Ramos (cell line): ENCODE results near the gene SYNE1.
"Not testable (repeated sequence)": the region's sequence is repeated elsewhere in the genome, so short reads cannot be mapped to it uniquely, and the experiment has no call there.

Experiments
- in situ Hi-C: fragments of 300-500 bp; cut with MboI; formaldehyde crosslinking; loops from one replicate; pipeline ENCODE4 v1.14.3; 2022; ENCODE audit warnings: low sequenced_read_pairs; ENCODE audit not compliant: unreplicated experiment

SYNE1 gene, protein sequence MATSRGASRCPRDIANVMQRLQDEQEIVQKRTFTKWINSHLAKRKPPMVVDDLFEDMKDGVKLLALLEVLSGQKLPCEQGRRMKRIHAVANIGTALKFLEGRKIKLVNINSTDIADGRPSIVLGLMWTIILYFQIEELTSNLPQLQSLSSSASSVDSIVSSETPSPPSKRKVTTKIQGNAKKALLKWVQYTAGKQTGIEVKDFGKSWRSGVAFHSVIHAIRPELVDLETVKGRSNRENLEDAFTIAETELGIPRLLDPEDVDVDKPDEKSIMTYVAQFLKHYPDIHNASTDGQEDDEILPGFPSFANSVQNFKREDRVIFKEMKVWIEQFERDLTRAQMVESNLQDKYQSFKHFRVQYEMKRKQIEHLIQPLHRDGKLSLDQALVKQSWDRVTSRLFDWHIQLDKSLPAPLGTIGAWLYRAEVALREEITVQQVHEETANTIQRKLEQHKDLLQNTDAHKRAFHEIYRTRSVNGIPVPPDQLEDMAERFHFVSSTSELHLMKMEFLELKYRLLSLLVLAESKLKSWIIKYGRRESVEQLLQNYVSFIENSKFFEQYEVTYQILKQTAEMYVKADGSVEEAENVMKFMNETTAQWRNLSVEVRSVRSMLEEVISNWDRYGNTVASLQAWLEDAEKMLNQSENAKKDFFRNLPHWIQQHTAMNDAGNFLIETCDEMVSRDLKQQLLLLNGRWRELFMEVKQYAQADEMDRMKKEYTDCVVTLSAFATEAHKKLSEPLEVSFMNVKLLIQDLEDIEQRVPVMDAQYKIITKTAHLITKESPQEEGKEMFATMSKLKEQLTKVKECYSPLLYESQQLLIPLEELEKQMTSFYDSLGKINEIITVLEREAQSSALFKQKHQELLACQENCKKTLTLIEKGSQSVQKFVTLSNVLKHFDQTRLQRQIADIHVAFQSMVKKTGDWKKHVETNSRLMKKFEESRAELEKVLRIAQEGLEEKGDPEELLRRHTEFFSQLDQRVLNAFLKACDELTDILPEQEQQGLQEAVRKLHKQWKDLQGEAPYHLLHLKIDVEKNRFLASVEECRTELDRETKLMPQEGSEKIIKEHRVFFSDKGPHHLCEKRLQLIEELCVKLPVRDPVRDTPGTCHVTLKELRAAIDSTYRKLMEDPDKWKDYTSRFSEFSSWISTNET (N-terminal part only)

DNA sequence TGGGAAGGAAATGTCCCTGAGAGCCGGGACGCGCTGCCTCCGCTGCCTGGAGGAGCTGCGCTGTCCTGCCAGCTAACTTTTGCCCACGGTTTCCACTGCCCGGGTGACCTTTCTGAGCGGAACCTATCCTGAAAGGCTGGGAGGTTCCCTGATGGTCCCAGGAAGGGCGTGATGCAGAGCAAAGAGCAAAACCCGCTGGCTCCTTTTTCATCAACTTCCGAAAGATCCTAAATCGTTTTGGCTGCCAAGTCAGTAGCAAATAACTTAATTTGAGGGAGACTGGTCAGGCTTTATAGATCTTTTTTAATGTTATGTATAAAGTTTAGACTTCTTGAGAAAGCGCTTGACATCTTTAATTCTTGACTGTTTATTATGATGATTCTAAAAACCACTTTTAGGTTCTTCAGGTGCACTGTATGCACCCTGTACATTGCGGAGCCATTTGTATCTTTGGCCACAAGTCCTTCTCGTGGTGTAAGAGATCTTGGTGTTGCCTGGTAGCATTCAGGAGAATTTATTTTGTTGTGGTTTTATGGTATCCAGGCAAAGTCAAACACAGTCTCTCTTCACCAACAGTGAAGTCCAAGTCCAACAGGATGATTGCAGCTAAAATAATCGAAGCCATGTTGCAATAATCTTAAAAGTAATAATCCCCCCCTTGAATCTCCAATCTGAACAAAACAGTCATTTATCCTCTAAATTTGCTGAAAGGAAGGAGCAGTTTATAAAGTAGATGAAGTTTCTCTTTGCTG is at the start of gene SYNE1:
Gene SYNE1 (minus strand): TSS at position 67 of the 752 bp plus-strand sequence. CDS start 9,031 bp downstream, outside the sequence.
- in situ Hi-C loops: no loop called here

DNA sequence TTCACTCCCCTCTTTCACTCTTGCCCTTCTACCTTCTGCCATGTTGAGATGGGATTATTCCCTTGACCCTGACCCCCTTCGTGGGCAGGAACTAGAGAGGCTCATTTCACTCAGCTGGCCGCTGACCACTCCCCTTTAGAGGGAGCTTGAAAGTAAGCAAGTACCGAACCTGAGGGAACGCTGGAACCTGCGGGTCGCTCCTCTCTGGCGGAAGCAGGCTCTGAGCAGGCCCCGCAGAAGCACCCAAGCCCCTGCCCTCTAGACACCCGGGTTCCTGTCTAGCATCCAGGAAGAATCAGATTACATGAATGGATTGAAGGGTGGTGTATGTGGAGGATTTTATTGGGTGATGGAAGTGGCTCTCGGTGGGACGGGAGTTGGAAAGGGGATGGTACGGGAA is 48.7 kb upstream of the SYNE1 start:
- in situ Hi-C loops: loop anchor here (10.0 kb wide), 1 partner anchor 299 kb away; the partner anchor contains the start of gene FBXO5

DNA sequence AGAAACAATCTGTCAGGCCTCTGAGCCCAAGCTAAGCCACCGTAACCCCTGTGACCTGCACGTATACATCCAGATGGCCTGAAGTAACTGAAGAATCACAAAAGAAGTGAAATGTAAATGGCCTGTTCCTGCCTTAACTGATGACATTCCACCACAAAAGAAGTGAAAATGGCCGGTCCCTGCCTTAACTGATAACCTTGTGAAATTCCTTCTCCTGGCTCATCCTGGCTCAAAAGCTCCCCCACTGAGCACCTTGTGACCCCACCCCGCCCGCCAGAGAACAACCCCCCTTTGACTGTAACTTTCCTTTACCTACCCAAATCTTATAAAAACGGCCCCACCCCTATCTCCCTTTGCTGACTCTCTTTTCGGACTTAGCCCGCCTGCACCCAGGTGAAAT is 45.8 kb upstream of the SYNE1 start:
- in situ Hi-C loops: loop anchor here (10.0 kb wide), 1 partner anchor 302 kb away; the partner anchor contains the start of gene FBXO5

DNA sequence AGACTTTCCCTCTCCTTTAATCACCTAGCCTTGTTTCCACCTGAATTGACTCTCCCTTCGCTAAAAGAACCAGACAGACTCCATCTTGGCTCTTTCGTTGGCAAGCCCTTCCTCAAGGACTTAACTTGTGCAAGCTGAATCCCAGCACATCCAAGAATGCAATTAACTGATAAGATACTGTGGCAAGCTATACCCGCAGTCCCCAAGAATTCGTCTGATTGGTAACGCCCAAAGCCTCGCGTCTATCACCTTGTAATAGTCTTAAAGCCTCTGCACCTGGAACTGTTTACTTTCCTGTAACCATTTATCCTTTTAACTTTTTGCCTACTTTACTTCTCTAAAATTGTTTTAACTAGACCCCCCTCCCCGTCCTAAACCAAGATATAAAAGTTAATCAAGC is 45.0 kb upstream of the SYNE1 start:
- in situ Hi-C loops: loop anchor here (10.0 kb wide), 1 partner anchor 303 kb away; the partner anchor contains the start of gene FBXO5

DNA sequence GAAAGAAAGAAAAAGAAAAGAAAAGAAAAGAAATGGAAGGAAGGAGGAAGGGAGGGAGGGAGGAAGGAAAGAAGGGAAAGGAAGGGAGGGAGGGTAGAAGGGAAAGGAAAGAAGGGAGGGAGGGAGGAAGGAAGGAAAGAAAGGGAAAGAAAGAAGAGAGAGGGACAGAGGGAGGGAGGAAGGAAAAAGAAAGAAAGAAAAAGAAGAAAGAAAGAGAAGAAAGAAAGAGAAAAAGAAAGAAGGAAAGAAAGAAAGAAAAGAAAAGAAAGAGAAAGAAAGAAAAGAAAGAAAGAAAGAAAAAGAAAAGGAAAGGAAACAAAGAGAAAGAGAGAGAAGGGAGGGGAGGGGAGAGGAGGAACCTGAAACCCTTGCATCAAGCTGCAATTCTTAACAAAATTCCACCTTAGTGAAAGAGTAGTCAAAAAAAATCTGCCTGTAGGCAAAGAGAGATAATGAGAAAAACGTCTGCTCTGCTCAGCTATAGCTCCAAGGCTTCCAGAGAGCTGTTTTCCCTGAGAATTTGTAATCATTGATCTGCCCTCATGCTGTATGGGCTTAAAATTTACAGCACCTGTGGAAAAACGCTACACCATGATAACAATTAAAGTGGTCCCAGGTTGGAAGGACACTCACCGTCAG is 43.8 kb upstream of the SYNE1 start:
- in situ Hi-C loops: loop anchor here (10.0 kb wide), 1 partner anchor 304 kb away; the partner anchor contains the start of gene FBXO5

DNA sequence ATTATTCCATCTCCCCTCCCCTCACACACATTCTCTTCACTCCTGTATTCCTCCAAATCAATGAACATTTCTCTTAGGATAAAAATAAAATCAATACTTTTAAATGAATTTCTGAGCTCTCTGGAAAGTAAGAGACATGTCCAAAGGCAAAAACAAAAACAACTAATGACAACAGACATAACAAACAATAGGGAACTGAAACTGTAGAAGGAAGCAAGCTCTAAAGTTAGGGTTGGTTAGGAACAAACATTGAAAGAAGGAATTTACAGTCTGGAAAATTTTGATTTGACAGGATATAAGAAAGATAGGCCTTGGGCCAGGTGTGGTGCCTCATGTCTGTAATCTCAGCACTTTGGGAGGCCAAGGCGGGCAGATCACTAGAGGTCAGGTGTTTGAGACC is 43.0 kb upstream of the SYNE1 start:
- in situ Hi-C loops: loop anchor here (10.0 kb wide), 1 partner anchor 305 kb away; the partner anchor contains the start of gene FBXO5

DNA sequence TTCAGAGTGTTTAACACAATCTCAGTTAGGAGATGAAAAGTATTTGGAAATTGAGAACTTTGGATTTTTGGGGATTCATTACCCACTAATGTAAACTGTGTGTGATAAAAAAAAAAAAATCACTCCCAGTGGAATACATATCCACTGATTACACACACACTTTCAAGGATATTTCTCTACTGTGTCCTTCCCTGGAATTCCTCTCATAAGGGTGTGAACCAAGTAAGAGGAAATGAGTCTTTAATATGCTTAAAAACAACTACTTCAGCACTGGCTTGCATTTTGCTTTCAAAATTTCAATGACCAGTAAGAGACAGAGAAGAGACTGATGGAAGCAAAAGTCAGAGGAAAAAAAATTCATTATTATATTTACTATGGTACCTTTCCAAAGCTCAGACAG is 36.1 kb upstream of the SYNE1 start:
- in situ Hi-C loops: loop anchor here (10.0 kb wide), 1 partner anchor 118 kb away; no protein-coding TSS in a partner anchor

DNA sequence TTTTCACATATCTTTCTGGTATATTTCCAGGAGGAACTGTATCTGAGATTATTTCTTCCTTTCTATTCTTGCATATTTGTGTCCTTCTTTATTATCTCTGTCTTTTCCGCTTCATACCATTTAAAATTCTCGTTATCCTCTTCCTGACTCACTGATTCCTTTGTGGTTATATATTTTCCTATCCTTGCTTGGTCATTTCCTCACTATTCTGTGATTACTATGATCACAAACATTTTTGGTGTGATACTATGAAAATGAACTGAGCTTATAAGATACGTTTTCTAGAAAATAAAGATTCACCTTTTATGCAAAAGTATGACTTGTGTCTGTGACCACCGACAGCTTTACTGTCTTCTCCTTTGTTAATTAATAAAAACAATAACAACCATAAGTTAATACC is 34.0 kb upstream of the SYNE1 start:
- in situ Hi-C loops: loop anchor here (10.0 kb wide), 1 partner anchor 116 kb away; no protein-coding TSS in a partner anchor

DNA sequence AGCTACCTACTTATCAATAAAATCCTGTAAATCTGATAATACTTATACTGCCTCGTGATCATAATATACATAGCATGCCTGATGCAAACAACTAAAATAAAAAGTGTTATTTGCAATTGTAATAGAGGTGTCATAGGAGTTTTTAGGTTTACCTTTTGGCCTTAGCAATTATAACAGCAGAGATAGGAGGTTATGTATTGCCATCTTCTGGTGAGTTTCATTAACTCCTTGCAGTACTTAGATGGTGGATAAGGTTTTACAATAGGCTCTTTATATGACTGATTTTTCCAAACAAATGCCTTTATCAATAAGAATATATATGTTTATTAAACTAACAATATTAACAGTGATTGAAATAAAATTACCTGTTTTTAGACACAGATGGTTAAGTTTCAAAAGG is 32.7 kb upstream of the SYNE1 start:
- in situ Hi-C loops: loop anchor here (10.0 kb wide), 1 partner anchor 115 kb away; no protein-coding TSS in a partner anchor

DNA sequence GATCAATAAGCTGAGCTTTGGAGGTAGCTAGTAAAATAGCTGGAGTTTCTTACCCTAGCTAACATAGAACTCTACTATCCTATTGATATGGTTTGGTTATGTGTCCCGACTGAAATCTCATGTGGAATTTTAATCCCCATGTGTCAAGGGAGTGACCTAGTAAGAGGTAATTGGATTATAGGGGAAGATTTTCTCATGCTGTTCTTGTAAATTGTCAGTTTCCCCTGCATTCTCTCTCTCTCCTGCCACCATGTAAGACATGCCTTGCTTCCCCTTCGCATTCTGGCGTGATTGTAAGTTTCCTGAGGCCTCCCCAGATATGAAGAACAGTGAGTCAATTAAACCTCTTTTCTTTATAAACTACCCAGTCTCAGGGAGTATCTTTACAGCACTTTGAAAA is 24.6 kb upstream of the SYNE1 start:
- in situ Hi-C loops: no loop called here

DNA sequence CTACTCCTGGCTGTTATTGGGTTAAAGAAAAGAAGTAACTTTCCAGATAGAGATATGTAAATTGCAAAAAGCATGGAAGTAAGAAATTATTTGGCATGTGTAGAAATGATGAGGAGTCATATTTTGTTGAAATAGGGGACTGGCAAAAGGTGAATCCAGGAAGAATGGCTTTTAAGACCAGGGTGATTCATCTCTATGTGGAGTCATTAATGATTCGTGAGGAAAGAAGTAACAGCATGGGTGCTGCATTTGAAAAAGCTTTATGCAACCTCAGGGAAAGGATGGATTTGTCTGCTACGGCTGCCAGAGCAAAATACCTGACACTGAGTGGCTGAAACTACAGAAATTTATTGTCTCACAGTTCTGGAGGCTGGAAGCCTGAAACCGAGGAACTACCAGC is 14.8 kb upstream of the SYNE1 start:
- in situ Hi-C loops: no loop called here

DNA sequence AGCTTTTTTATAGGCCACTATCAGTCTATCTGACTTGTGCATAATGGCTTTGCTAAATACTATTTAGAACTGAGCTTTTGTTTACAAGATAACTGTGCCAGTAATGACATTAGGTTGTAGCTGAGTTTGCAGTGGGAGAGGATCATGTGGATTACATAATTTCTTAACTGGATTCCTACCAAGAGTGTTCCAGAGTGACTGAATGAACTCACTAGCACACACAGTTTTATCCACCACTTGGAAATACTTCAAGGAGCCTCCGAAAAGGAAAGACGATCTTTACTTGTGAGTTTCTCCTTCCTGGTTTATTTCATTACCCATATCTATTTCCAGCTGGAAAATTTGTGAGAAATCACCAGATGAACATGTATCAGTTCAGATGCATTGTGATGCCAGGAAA is 10.9 kb upstream of the SYNE1 start:
- in situ Hi-C loops: no loop called here

DNA sequence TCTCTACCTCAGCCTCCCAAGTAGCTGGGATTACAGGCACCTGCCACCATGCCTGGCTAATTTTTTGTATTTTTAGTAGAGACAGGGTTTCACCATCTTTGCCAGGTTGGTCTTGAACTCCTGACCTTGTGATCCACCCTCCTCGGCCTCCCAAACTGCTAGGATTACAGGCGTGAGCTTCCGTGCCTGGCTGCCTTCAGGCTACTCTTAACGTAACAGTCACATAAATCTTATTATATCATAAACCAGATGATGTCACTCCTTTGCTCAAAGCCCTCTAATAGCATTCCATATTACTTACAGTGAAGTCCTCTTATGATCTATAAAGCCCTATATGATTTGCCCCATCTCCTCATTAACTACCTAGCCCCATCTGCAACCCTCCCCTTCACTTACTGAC is 9.6 kb upstream of the SYNE1 start:
- in situ Hi-C loops: not testable (repeated sequence)

DNA sequence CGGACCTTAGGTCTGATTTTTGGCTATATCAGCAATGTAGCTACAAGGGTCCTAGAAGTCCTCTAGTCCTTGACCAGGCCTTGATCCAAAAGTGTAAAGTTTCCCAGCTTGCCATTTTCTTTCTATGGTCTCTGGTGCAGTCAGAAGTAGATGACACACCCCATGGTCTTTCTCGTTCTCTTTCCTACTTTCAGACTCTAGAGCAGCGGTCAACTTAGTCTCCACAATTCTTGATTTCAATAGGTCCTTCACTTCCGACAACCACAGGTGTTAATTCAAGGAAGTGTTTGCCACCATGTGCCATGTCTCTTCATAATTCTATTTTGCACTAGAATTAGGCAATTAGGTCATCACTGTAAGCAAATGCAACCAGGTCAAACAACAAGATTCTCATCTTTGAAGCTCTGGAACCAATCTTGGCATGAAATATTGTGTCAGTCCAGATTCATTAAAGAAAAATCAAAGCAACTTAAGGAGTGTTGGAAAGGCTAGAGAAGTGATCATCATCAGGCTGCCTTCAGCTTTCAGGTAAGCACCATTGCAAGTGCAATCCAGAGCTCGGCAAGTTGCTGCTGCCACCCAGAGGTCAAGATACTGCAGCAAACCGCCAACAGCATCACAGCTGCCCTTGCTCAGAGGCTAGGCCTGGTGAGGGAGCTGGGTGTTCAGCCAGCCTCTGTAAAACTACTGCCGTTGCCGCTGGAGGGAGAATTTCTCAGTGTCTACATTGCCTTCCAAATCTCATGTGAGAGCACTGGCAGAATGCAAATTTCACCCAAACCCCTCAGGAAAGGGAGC is 5.6 kb upstream of the SYNE1 start:
- in situ Hi-C loops: no loop called here

DNA sequence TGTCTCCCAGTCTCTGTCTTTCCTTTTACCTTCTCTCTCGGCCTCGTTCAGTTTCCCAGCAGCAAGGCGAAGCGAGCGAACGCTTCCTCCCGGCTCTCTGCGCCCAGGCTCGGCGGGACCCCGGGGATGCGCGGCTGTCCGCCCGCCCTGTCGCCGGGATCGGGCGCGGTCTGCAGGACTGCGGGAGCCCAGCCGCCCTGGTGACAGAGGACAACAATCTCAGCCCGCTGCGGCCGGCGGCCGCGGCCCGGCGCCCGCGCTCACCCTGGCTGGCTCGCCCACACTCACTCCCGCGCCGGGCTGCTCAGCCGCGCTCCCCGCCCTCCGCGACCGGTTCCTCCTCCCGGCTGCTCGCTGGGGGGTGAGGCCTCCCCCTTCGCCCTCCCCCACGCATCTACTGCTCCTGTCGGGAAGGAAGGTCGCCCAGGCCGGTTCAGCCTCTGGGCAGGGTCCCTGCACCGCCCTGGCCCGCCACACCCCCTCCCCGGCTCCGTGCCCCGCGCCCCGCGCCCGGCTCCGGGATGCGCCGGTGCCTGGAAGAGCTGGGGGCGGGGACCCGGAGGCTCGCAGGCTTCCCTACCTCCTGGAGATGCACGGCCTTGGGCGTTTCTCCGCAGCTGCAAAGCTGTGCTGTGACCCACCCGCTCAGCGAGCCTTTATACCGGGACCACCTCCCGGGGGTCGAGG is 410 bp downstream of the SYNE1 start:
- in situ Hi-C loops: no loop called here

DNA sequence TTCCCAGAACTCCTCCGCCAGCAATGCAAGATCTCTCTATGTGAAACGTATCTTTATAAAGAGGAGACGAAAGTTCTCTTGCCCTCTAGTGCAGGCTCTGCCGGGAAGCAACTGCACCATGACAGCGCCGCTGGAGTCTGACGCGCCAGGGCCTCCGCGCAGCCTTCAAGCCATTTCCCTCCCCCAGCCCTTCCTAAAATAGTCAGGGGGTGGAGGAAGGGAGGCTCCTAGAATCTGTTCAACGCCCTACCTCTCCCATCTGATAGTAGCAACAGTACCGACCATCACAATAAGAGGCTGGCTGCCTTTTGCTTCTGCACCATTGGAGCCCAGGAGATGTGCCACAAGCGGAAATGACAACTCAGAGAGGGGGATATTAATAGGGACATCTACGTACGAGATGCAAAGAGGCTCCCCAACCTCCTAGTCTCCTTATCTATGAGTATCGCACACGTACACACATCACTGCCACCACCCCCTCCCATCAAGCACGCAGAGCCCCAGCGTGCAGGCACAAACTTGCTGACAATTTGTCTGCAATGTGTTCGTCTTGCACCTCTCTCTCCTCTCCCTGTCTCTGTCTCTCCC is 1.0 kb downstream of the SYNE1 start:
- in situ Hi-C loops: no loop called here

DNA sequence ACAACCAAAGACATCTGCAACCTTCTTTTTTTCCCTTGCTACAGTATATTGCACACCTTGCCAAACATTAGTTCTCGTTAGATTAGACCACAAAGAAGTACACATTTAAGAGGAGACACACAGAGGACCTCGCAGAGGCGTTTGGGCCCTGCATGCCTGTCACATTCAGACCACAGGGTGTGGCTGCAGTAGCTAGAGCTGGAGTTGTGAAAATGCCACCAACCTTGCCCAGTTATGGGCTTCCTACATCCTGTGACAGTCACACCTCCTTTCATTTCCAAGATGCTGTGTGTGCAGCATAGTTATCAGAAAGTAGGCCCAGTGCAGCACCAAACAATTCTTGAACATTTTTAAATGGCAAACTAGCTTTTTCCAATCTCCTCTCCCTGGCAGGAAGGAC is 2.4 kb downstream of the SYNE1 start:
- in situ Hi-C loops: no loop called here
